ENCODE measurements around the gene LRP1B.

DNA sequence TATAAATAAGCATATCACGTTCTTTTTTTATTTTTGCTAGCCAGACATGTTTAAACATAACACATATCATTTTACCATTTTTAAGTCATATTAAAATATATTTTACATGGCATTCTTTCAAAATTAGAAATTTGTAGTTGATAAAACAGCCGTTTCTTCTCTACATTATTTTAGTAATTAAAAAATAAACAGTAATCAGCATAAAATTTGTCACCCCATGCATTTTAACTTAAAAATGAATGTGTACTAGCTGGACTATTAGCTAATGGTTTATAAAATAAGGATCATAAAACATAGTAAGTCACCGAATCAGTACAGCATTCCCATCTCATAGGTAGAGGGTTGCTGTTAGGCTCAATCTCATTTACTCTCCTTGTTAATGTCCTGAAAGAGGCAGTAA, 433.8 kb downstream of the LRP1B start:
- TF ChIP-seq CTCF (IDR thresholded peaks at IDR 0.05; ENCODE audit: control extremely low read depth in 1 of 3, insufficient read depth in 1 of 3, low read depth in 1 of 3, low read length in 3 of 3), result no peak
- TF ChIP-seq EP300 (IDR thresholded peaks at IDR 0.05; ENCODE audit: borderline replicate concordance in 1 of 2, low read depth in 2 of 2, low read length in 2 of 2), result no peak
- TF ChIP-seq E2F6 (IDR thresholded peaks at IDR 0.05), result no peak

All from H1 (cell line).